ENCODE results near the gene HRK. TPM values are rescaled to one million over a fixed set of nuclear protein-coding genes. Genes with fewer than 3 reads are reported as not detected.

Gene HRK
- total and polyA plus RNA-seq, 2 of the 4 experiments (the other 2 are of a cell fraction), result not detected

- Histone ChIP-seq H2BK20ac (ENCODE audit: low read depth, low read length) (no peak overlapping the region), H2AK5ac (ENCODE audit: low read depth, low read length) (no peak overlapping the region), H2AFZ (replicated peaks; ENCODE audit: low read length, poor library complexity) (no peak overlapping the region), H4K20me1 (ENCODE audit: insufficient read depth, low read length) (no peaks in the 10 kb centered on the region), H2BK5ac (ENCODE audit: low read depth, low read length, poor library complexity, severe bottlenecking) (no peak overlapping the region), H3K9me1 (ENCODE audit: insufficient read depth, low read length) (no peaks in the 10 kb centered on the region), H2BK15ac (ENCODE audit: low read depth, low read length) (no peak overlapping the region), H3K18ac (ENCODE audit: low read depth, low read length) (no peak overlapping the region), H2AK9ac (replicated peaks; ENCODE audit: low read depth, low read length, poor library complexity) (no peak overlapping the region), H3K23ac (ENCODE audit: low read depth, low read length) (no peak overlapping the region), H3K9me3 (ENCODE audit: control insufficient read depth, insufficient read depth, low read length) (no peaks in the 10 kb centered on the region), H3K79me1 (ENCODE audit: low read depth in 1 of 2, low read length in 2 of 2) (no peaks in the 10 kb centered on the region), H3K4ac (ENCODE audit: low read depth, low read length) (no peak overlapping the region), H3K27me3 (ENCODE audit: control insufficient read depth, insufficient read depth, low read length) (peaks cover 17% of the 10 kb centered on the region), H3K36me3 (ENCODE audit: control insufficient read depth, insufficient read depth, low read length) (no peaks in the 10 kb centered on the region), H4K8ac (ENCODE audit: low read depth in 2 of 2, low read length in 2 of 2) (no peak overlapping the region), H3K4me3 (ENCODE audit: insufficient read depth, low read depth, low read length) (no peak overlapping the region), H3K9ac (ENCODE audit: low read depth, low read length) (no peak overlapping the region), H3K4me1 (ENCODE audit: control insufficient read depth, insufficient read depth, low read length) (no peaks in the 10 kb centered on the region), H3K4me2 (ENCODE audit: low read depth, low read length) (no peak overlapping the region), H4K91ac (ENCODE audit: insufficient read depth, low read depth, low read length) (no peak overlapping the region), H4K5ac (ENCODE audit: low read depth, low read length) (no peak overlapping the region), H3K14ac (replicated peaks; ENCODE audit: low read depth, low read length) (no peak overlapping the region), H2BK120ac (ENCODE audit: low read depth, low read length) (no peak overlapping the region), H3K27ac (ENCODE audit: insufficient read depth, low read length) (no peak overlapping the region), H3K56ac (ENCODE audit: extremely low read depth, insufficient read depth, low read length) (no peak overlapping the region)
- dilution Hi-C loops (cut with HindIII; ENCODE audit: low sequenced_read_pairs, unreplicated experiment) (no loop called here), intact Hi-C loops (cut with micrococcal nuclease) (no loop called here), in situ Hi-C loops (cut with MboI; ENCODE audit: low sequenced_read_pairs) (no loop called here)
- TF ChIP-seq POLR2A (IDR thresholded peaks at IDR 0.05; ENCODE audit: low read depth, low read length) (no peak), BHLHE40 (IDR thresholded peaks at IDR 0.05; ENCODE audit: low read depth, low read length) (no peak)
- no peak for ATAC-seq (ENCODE audit: low read depth)
- ChIA-PET POLR2A (ENCODE audit: unreplicated experiment) (no interaction called here), CTCF (interaction anchor here (0.6 kb wide), 1 partner anchor 137 kb away, joined by 5 read pairs; no protein-coding TSS in a partner anchor)
- BruUV-seq (replicated peaks), result no TSS peak
- WGBS, 2 experiments (ENCODE audit: extremely low coverage in 2 of 2, insufficient read length in 1 of 2), result no CpG with 5 or more reads among the region's 2 CpGs
- DNase-seq, result no peak
These were observed 20.4 kb upstream of the HRK start for GRCh38 chr12:116901612-116902011.

All from IMR-90 (cell line).